Measurements from ENCODE around the gene NPAS3. TPM values are rescaled to one million over a fixed set of nuclear protein-coding genes. Genes with fewer than 3 reads are reported as not detected.

NPAS3 gene
- total RNA-seq, 4 donors from 2014 or later = 0.13 to 1.1 (median 0.47) TPM; not detected in 1

- WGBS, 2 donors = 66 to 82% methylated on average over 3 of the region's 3 CpGs
- Histone ChIP-seq H3K36me3 (no peaks in the 10 kb centered on the region), H3K27me3 (no peaks in the 10 kb centered on the region), H3K27ac (no peak overlapping the region), H3K4me1 (no peaks in the 10 kb centered on the region), H3K4me3 (no peak overlapping the region), H3K9me3 (no peaks in the 10 kb centered on the region)
- intact Hi-C loops (cut with DNase I) = no loop called here
- no peak for TF ChIP-seq POLR2A (IDR thresholded peaks at IDR 0.05)
- TF ChIP-seq, protein P1, sequence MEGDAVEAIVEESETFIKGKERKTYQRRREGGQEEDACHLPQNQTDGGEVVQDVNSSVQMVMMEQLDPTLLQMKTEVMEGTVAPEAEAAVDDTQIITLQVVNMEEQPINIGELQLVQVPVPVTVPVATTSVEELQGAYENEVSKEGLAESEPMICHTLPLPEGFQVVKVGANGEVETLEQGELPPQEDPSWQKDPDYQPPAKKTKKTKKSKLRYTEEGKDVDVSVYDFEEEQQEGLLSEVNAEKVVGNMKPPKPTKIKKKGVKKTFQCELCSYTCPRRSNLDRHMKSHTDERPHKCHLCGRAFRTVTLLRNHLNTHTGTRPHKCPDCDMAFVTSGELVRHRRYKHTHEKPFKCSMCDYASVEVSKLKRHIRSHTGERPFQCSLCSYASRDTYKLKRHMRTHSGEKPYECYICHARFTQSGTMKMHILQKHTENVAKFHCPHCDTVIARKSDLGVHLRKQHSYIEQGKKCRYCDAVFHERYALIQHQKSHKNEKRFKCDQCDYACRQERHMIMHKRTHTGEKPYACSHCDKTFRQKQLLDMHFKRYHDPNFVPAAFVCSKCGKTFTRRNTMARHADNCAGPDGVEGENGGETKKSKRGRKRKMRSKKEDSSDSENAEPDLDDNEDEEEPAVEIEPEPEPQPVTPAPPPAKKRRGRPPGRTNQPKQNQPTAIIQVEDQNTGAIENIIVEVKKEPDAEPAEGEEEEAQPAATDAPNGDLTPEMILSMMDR (IDR thresholded peaks at IDR 0.05) = no peak
- DNase-seq = no peak
Measured at GRCh38 chr14:33369041-33369440, 430.4 kb downstream of the NPAS3 start.

DNA sequence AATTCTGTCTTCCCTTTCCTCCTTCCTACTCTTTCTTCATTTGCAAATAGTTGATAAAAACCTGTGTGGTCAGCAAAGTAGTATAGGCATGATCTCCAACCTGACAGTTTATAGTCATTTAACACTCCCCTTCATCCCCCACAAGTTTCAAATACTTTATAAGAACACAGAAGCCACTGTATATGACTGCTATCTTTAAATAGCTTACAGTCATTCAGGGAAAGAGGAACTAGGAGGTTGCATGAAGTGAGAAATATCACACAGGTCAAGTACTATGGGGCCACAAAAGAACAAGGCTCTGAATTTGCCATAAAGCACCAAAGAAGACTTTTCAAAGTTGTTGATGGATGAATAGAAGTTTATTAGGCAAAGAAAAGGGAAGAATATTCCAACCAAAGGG, 431.3 kb downstream of the NPAS3 start:
- no peak for DNase-seq
- H3K4me3 ChIP-seq = no peak overlapping the region
- H3K36me3 ChIP-seq = no peaks in the 10 kb centered on the region
- H3K4me1 ChIP-seq = no peaks in the 10 kb centered on the region
- H3K27me3 ChIP-seq = no peaks in the 10 kb centered on the region
- no peak for TF ChIP-seq POLR2A (IDR thresholded peaks at IDR 0.05)
- TF ChIP-seq, protein P1 (IDR thresholded peaks at IDR 0.05) = no peak
- intact Hi-C loops (cut with DNase I) = no loop called here
- H3K27ac ChIP-seq = no peak overlapping the region
- no peaks in the 10 kb centered on the region for H3K9me3 ChIP-seq

GRCh38 chr14:33370426-33370825, 431.7 kb downstream of the NPAS3 start:
- Histone ChIP-seq H3K4me3 (no peak overlapping the region), H3K27ac (no peak overlapping the region), H3K4me1 (no peaks in the 10 kb centered on the region), H3K36me3 (no peaks in the 10 kb centered on the region), H3K27me3 (no peaks in the 10 kb centered on the region), H3K9me3 (no peaks in the 10 kb centered on the region)
- TF ChIP-seq, protein P1 (IDR thresholded peaks at IDR 0.05) = no peak
- TF ChIP-seq POLR2A (IDR thresholded peaks at IDR 0.05) = no peak
- intact Hi-C loops (cut with DNase I) = no loop called here
- 28 to 56% methylated on average over 1 of the region's 1 CpG for WGBS, 2 donors
- DNase-seq = no peak

DNA sequence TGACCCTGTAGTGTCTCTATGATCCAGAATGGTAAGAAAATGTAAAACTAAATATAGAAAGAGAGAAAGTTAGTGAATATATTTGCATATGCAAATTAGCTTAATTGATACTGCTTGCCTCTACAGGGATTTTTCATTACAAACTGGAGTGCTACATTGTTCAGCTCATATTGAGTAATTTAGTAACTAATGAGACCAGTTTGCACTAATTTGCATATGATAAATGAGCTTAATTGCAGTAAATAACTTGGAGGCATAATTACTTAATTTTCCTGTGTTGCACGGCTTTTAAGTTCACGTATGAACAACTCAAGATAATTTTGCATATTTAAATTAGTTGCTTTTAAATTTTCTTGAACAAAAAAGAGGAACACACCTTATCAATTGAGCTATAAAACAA, 436.5 kb downstream of the NPAS3 start:
- H3K4me3 ChIP-seq = no peak overlapping the region
- no peaks in the 10 kb centered on the region for H3K9me3 ChIP-seq
- DNase-seq = no peak
- no peak for TF ChIP-seq POLR2A (IDR thresholded peaks at IDR 0.05)
- TF ChIP-seq, protein P1 (IDR thresholded peaks at IDR 0.05) = no peak
- H3K27ac ChIP-seq = no peak overlapping the region
- no peaks in the 10 kb centered on the region for H3K27me3 ChIP-seq
- H3K4me1 ChIP-seq = no peaks in the 10 kb centered on the region
- intact Hi-C loops (cut with DNase I) = no loop called here
- 50 to 88% methylated on average over 2 of the region's 2 CpGs for WGBS, 2 donors
- no peaks in the 10 kb centered on the region for H3K36me3 ChIP-seq

- Histone ChIP-seq H3K9me3 (no peaks in the 10 kb centered on the region), H3K36me3 (no peaks in the 10 kb centered on the region), H3K4me3 (no peak overlapping the region), H3K4me1 (no peaks in the 10 kb centered on the region), H3K27ac (no peak overlapping the region), H3K27me3 (no peaks in the 10 kb centered on the region)
- DNase-seq = no peak
- no peak for TF ChIP-seq POLR2A (IDR thresholded peaks at IDR 0.05)
- TF ChIP-seq, protein P1 (IDR thresholded peaks at IDR 0.05) = no peak
- intact Hi-C loops (cut with DNase I) = no loop called here
- WGBS, 2 donors = 84 to 89% methylated on average over 4 of the region's 4 CpGs
Measured at GRCh38 chr14:33375786-33376185, 437.1 kb downstream of the NPAS3 start.
